ENCODE data around the gene DISP3.

Gene DISP3

DNA sequence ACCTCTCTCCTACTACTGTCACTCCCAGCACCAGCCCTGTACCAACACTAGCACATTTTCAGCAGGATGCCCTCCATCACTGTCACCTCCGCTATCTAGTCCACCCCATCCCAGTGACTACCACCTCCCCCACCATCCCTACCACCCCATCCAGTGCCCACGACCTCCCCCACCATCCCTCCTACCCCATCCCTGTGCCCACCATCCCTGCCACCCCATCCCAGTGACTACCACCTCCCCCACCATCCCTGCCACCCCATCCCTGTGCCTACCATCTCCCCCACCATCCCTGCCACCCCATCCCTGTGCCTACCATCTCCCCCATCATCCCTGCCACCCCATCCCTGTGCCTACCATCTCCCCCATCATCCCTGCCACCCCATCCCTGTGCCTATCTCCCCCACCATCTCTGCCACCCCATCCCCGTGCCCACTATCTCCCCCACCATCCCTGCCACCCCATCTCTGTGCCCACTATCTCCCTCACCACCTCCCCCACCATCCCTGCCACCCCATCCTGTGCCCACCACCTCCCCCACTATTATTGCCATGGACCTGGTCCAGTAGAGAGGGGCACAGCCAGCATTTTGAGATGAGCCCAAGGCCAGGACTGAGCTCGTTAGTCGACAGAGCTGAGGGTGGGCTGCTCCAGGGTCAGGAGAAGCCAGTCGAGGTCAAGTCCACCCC lies 45.7 kb downstream of the DISP3 start:
- no peak overlapping the region for H3K4me3 ChIP-seq
- no peaks in the 10 kb centered on the region for H3K9me3 ChIP-seq (replicated peaks in 1 of 11)
- peaks cover 0 to 7% (median 0%) of the 10 kb centered on the region in 11 experiments; a peak in 3 of 22 replicates for H4K20me1 ChIP-seq
- no peaks in the 10 kb centered on the region for H3K36me3 ChIP-seq
- H3K4me2 ChIP-seq = no peak overlapping the region
- H3K27me3 ChIP-seq = no peaks in the 10 kb centered on the region
- TF ChIP-seq Cebpa-rat (IDR thresholded peaks at IDR 0.05) = no peak
- no peak overlapping the region for H3K9ac ChIP-seq
- peaks cover 0 to 16% (median 13%) of the 10 kb centered on the region in 10 experiments; a peak in 14 of 20 replicates for H3K4me1 ChIP-seq
- H3K27ac ChIP-seq = no peak overlapping the region

DNA sequence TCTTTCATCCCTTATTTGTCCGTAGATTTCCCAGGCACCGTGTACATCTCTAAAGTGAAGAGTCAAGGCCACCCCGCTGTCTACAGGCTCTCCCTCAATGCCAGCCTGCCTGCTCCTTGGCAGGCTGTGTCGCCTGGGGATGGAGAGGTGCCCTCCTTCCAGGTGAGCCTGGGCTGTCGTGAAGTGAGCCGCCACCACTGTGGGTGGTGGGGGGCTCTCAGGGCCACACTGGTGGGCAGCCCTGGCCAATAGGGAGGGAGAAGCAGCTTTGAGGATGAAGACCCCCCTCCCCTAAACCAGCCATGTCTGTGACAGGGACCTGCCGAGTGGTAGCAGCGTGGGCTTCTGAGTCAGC lies 46.2 kb downstream of the DISP3 start:
- Histone ChIP-seq H3K4me1 (peaks cover 0 to 10% (median 8%) of the 10 kb centered on the region in 10 experiments; a peak in 14 of 20 replicates), H3K4me3 (no peak overlapping the region), H4K20me1 (peaks cover 0 to 7% (median 0%) of the 10 kb centered on the region in 11 experiments; a peak in 3 of 22 replicates), H3K27me3 (no peaks in the 10 kb centered on the region), H3K36me3 (no peaks in the 10 kb centered on the region), H3K9me3 (replicated peaks in 1 of 11) (no peaks in the 10 kb centered on the region), H3K27ac (no peak overlapping the region), H3K9ac (no peak overlapping the region), H3K4me2 (no peak overlapping the region)
- TF ChIP-seq Cebpa-rat (IDR thresholded peaks at IDR 0.05) = no peak

DNA sequence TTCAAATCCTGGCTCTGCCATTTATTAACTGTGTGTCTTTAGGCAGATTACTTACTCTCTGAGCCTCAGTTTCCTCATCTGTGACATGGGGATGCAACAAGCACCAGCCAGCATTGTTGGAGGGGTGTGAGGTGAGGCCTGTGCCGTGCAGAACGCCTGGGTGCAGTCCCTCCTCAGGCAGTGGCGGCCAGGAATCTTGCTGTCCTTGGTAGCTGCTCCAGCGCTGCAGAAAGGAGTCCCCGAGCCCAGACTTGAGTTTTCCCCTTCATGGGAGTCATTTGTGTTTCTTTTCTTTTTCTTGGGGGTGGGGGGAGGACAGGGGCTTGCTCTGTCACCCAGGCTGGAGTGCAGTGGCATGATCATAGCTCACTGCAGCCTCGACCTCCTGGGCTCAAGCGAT lies 46.6 kb downstream of the DISP3 start:
- Histone ChIP-seq H3K4me1 (peaks cover 0 to 7% (median 5%) of the 10 kb centered on the region in 10 experiments; a peak in 14 of 20 replicates), H3K9me3 (replicated peaks in 1 of 11) (no peaks in the 10 kb centered on the region), H3K9ac (no peak overlapping the region), H3K27me3 (no peaks in the 10 kb centered on the region), H3K36me3 (no peaks in the 10 kb centered on the region), H3K4me2 (no peak overlapping the region), H3K27ac (no peak overlapping the region), H3K4me3 (no peak overlapping the region), H4K20me1 (peaks cover 0 to 7% (median 0%) of the 10 kb centered on the region in 11 experiments; a peak in 3 of 22 replicates)
- TF ChIP-seq Cebpa-rat (IDR thresholded peaks at IDR 0.05) = no peak

DNA sequence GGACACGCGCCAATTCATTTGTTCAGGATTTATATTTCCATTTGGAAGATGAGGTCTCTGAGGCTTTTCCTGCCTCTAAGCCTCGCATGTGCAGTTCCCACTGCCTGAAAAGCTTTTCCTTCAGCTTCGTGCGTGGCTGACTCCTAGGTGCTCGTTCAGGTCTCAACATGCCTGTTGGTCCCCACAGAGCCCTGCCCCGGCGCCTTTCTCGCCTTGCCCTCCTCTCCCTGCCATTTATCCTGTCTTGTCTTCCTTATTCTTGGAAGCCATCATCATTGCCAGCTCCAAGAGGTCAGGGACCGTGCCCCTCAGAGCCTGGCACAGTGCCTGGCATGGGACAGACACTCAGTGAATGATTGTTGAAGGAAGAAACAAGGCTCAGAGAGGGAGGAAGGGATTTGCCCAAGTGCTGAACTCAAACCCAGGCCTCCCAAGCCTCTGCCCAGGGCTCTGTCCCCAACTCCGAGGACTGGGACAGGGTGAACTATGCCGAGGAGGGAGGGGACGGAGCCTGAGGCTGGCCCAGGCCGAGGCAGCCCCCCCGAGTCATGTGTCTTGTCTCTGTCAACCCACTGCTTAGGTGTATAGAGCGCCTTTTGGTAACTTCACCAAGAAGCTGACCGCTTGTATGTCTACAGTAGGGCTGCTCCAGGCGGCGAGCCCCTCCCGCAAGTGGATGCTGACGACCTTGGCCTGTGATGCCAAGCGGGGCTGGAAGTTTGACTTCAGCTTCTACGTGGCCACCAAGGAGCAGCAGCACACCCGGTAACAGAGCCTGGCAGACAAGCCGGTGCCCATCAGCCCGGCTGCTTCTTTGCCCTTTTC lies 47.3 kb downstream of the DISP3 start:
- Histone ChIP-seq H3K36me3 (no peaks in the 10 kb centered on the region), H3K27ac (no peak overlapping the region)

DNA sequence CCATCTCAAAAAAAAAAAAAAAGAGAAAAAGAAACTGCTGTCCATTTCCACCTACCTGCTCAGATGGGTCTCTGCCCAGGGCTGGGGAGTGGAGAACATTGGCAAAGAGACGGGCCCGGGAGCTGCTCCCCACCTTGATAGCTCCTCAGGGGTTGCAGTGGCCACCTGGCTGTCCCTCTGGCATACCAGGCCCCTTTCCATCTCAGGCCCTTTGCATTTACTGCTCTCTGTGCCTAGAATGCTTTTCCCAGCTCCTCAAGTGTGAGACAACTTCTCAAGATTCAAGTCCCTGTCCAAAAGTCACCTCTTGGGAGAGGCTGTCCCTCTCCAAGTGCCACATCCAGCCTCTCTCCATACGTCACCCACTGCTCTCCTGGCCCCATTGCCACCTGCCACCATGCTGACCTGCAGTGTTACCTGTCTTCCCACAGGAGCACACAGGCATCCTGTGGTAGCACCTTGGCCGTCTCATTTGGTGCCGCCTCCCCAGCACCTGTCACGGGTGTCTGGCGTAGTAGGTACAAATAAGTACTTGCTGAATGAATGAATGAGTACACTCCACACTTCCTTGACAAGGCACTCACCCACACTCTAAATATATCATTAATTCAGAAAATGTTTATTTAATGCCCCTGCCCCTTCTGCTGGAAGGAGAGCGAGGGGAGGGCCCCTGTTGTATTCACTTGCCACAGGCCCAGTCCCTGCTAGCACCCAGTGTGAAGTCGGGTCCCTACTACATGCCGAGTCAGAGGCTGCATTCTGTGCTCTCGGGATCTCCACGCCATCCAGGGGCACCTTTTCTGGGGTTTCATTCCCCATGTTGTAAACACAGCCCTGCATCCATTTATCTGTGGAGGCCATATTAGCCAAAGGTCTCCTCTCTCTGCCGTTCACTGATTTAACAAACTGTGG lies 48.8 kb downstream of the DISP3 start:
- Histone ChIP-seq H3K9me3 (replicated peaks in 1 of 11) (no peaks in the 10 kb centered on the region), H3K4me1 (peaks cover 0 to 11% (median 0%) of the 10 kb centered on the region in 10 experiments; a peak in 4 of 20 replicates), H3K4me3 (no peak overlapping the region), H4K20me1 (peaks cover 0 to 20% (median 0%) of the 10 kb centered on the region in 11 experiments; a peak in 4 of 22 replicates), H3K9ac (no peak overlapping the region), H3K36me3 (no peaks in the 10 kb centered on the region), H3K4me2 (no peak overlapping the region), H3K27me3 (no peaks in the 10 kb centered on the region), H3K27ac (no peak overlapping the region)
- TF ChIP-seq Cebpa-rat (IDR thresholded peaks at IDR 0.05) = no peak

More for the DNA sequence above, 47.3 kb downstream of the DISP3 start:
- Histone ChIP-seq H3K27me3 (no peaks in the 10 kb centered on the region), H3K4me1 (no peaks in the 10 kb centered on the region), H3K4me3 (no peak overlapping the region), H4K20me1 (peaks cover 0 to 10% (median 0%) of the 10 kb centered on the region in 11 experiments; a peak in 4 of 22 replicates), H3K9me3 (replicated peaks in 1 of 11) (no peaks in the 10 kb centered on the region), H3K9ac (no peak overlapping the region), H3K4me2 (no peak overlapping the region)
- TF ChIP-seq Cebpa-rat (IDR thresholded peaks at IDR 0.05) = no peak

DNA sequence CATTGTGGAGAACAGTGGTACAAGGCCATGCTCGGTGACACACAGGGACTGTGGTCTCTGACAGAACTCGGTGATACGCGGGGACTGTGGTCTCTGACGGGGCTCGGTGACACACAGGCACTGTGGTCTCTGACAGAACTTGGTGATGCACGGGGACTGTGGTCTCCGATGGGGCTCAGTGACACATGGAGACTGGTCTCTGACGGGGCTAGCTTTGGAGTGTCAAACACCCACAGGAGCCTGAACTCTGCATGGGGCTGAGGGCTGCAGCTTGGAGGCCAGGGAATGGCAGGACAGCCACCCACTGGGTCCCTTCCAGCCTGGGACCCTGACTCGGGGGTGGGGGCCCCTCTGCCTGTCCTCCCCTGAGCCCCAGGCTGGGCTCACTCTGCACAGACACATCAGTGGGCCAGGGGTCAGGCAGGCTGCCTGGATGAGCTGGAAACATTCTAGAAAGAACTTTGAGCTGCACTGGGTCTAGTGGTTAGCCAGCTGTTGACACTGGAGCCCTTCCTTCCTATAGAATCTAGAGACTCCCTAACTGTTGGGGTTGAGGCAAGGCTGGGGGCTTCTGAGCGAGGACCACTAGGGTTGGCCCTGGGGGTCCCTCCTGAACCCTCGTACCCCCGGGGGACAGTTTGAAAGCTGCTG lies 49.8 kb downstream of the DISP3 start:
- Histone ChIP-seq H3K4me2 (no peak overlapping the region), H3K4me1 (peaks cover 0 to 11% (median 0%) of the 10 kb centered on the region in 10 experiments; a peak in 4 of 20 replicates), H3K9ac (no peak overlapping the region), H3K27me3 (no peaks in the 10 kb centered on the region), H3K36me3 (no peaks in the 10 kb centered on the region), H3K4me3 (no peak overlapping the region), H3K9me3 (replicated peaks in 1 of 11) (no peaks in the 10 kb centered on the region), H4K20me1 (peaks cover 0 to 20% (median 0%) of the 10 kb centered on the region in 11 experiments; a peak in 4 of 22 replicates), H3K27ac (no peak overlapping the region)
- no peak for TF ChIP-seq Cebpa-rat (IDR thresholded peaks at IDR 0.05)

DNA sequence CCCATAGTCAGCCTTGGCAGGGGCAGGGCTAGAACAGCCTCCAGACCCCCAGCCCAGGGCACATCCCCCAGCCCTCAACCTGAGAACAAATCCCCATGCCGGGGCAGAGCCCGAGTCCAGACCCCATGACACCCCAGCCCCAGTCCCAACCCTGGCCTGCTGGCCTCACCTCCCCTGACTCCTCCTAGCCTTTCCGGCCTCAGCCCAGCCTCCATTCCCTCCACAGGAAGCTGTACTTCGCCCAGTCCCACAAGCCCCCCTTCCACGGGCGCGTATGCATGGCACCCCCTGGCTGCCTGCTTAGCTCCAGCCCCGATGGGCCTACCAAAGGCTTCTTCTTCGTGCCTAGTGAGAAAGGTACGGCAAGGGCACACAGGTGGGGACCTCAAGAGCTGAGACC lies 50.4 kb downstream of the DISP3 start:
- Histone ChIP-seq H3K9ac (no peak overlapping the region), H3K27me3 (no peaks in the 10 kb centered on the region), H3K4me1 (peaks cover 0 to 11% (median 0%) of the 10 kb centered on the region in 10 experiments; a peak in 4 of 20 replicates), H3K9me3 (replicated peaks in 1 of 11) (no peaks in the 10 kb centered on the region), H3K27ac (no peak overlapping the region), H4K20me1 (peaks cover 0 to 20% (median 0%) of the 10 kb centered on the region in 11 experiments; a peak in 4 of 22 replicates), H3K4me2 (no peak overlapping the region), H3K4me3 (no peak overlapping the region), H3K36me3 (no peaks in the 10 kb centered on the region)
- no peak for TF ChIP-seq Cebpa-rat (IDR thresholded peaks at IDR 0.05)

Data from BLaER1 treated with 17β-estradiol and CSF1 and Interleukin-3, amounts not matched to agents 10 nM and 100 nM (cell line).